Measurements from ENCODE around the gene FOS.

FOS gene

GRCh38 chr14:75318353-75318752 is 39.7 kb downstream of the FOS start:
- DNase-seq (ENCODE audit: low spot score), result no peak

- DNase-seq (ENCODE audit: low spot score), result no peak
These were observed 40.4 kb downstream of the FOS start for GRCh38 chr14:75319021-75319420.

GRCh38 chr14:75320196-75320595 is 41.6 kb downstream of the FOS start:
- DNase-seq (ENCODE audit: low spot score), result no peak

- no peak for DNase-seq (ENCODE audit: low spot score)
These were observed 44.1 kb downstream of the FOS start for GRCh38 chr14:75322746-75323145.

GRCh38 chr14:75323571-75323970 is 44.9 kb downstream of the FOS start:
- peak; percentile 58 for DNase-seq (ENCODE audit: low spot score)

GRCh38 chr14:75328558-75329155 is 50.0 kb downstream of the FOS start:
- DNase-seq (ENCODE audit: low spot score), result no peak

- no peak for DNase-seq (ENCODE audit: low spot score)
These were observed 50.7 kb downstream of the FOS start for GRCh38 chr14:75329369-75329768.

- DNase-seq (ENCODE audit: low spot score), result no peak
These were observed 52.8 kb downstream of the FOS start for GRCh38 chr14:75331471-75331870.
